ENCODE results near the gene SETD5.

Gene SETD5, protein sequence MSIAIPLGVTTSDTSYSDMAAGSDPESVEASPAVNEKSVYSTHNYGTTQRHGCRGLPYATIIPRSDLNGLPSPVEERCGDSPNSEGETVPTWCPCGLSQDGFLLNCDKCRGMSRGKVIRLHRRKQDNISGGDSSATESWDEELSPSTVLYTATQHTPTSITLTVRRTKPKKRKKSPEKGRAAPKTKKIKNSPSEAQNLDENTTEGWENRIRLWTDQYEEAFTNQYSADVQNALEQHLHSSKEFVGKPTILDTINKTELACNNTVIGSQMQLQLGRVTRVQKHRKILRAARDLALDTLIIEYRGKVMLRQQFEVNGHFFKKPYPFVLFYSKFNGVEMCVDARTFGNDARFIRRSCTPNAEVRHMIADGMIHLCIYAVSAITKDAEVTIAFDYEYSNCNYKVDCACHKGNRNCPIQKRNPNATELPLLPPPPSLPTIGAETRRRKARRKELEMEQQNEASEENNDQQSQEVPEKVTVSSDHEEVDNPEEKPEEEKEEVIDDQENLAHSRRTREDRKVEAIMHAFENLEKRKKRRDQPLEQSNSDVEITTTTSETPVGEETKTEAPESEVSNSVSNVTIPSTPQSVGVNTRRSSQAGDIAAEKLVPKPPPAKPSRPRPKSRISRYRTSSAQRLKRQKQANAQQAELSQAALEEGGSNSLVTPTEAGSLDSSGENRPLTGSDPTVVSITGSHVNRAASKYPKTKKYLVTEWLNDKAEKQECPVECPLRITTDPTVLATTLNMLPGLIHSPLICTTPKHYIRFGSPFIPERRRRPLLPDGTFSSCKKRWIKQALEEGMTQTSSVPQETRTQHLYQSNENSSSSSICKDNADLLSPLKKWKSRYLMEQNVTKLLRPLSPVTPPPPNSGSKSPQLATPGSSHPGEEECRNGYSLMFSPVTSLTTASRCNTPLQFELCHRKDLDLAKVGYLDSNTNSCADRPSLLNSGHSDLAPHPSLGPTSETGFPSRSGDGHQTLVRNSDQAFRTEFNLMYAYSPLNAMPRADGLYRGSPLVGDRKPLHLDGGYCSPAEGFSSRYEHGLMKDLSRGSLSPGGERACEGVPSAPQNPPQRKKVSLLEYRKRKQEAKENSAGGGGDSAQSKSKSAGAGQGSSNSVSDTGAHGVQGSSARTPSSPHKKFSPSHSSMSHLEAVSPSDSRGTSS (N-terminal part only)

GRCh38 chr3:9397332-9397905, at the start of gene SETD5:
Gene SETD5, plus strand, starts transcription at chr3:9397615. Its CDS starts 31,324 bp downstream, at chr3:9428939.
- ATAC-seq (peak; percentile 61), DNase-seq (peak; percentile 100)
- peak within 1 kb of the TSS; percentile 98 for H3K27ac Mint-ChIP-seq
- peaks cover 53% of the 10 kb centered on the region for H3K36me3 Mint-ChIP-seq (ENCODE audit: low read depth)
- H3K9me3 Mint-ChIP-seq = no peaks in the 10 kb centered on the region
- H3K4me1 Mint-ChIP-seq = peaks cover 71% of the 10 kb centered on the region
- peak within 1 kb of the TSS; percentile 92 for H3K4me3 Mint-ChIP-seq
- peaks cover 2% of the 10 kb centered on the region for H3K27me3 Mint-ChIP-seq

DNA sequence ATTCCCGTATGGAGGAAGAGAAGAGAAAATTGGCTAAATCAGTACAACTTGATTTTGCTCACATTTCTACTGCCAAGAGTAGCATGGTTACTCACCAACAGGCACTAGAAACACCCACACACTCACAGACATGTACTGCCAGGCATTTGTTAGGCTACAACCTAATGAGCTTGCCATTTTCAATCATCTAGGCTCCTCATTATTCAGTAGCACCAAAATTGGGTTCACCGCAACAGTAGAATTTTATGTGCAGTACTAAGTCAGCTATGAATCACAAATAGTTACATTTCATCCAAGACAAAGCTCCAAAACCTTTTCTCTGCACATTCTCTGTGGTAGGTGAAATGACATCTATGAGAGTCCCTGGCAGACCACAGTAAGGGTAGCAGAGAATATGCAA, 49.5 kb upstream of the SETD5 start:
- Mint-ChIP-seq H3K36me3 (ENCODE audit: low read depth) (no peaks in the 10 kb centered on the region), H3K27me3 (no peaks in the 10 kb centered on the region), H3K4me3 (no peak overlapping the region), H3K9me3 (no peaks in the 10 kb centered on the region), H3K27ac (no peak overlapping the region), H3K4me1 (no peaks in the 10 kb centered on the region)
- peak; percentile 49 for ATAC-seq
- no peak for DNase-seq

DNA sequence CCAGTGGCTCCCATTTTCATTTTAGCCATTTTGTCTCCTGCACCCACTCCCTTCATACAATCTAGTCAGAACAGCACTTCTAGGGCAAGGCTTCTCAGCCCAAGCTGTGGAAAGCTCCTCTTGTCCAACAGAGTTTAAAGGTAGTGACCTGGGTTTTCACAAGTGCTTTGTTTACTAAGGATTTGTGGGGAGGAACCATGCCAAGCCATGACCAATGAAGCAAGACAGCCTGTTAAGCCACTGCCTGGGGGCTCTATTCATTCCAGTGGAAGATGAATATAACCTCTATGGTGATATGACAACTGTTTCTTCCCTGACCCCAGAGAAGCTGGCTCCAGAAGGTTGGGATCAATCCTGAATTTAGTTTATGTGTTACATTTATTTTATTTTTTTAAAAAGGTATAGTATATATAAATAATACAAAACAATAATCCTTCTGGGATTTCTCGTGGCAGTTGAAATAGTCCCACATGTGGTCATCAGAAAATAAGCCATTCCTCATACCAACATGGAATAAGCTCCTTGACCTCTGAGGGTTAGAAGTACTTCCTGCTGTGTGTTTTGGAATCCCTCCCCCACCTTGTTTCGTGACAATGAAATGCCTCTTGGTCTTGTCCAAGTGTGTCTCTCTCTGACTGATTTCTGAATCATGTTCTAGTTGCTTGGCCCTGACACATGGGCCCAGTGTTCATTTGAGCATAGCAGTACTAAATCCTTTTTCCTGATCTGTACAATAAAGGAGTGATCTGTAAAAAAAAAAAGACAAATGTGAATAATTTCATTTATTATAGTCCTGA, 47.9 kb upstream of the SETD5 start:
- DNase-seq = no peak
- peaks cover 7% of the 10 kb centered on the region for H3K4me1 Mint-ChIP-seq
- ATAC-seq = no peak
- H3K36me3 Mint-ChIP-seq (ENCODE audit: low read depth) = no peaks in the 10 kb centered on the region
- H3K9me3 Mint-ChIP-seq = no peaks in the 10 kb centered on the region
- no peaks in the 10 kb centered on the region for H3K27me3 Mint-ChIP-seq
- H3K27ac Mint-ChIP-seq = no peak overlapping the region
- no peak overlapping the region for H3K4me3 Mint-ChIP-seq

GRCh38 chr3:9351709-9352126, 45.7 kb upstream of the SETD5 start:
- H3K27me3 Mint-ChIP-seq = no peaks in the 10 kb centered on the region
- DNase-seq (no peak), ATAC-seq (no peak)
- H3K27ac Mint-ChIP-seq = no peak overlapping the region
- H3K9me3 Mint-ChIP-seq = no peaks in the 10 kb centered on the region
- H3K36me3 Mint-ChIP-seq (ENCODE audit: low read depth) = no peaks in the 10 kb centered on the region
- H3K4me3 Mint-ChIP-seq = no peak overlapping the region
- H3K4me1 Mint-ChIP-seq = peaks cover 16% of the 10 kb centered on the region

DNA sequence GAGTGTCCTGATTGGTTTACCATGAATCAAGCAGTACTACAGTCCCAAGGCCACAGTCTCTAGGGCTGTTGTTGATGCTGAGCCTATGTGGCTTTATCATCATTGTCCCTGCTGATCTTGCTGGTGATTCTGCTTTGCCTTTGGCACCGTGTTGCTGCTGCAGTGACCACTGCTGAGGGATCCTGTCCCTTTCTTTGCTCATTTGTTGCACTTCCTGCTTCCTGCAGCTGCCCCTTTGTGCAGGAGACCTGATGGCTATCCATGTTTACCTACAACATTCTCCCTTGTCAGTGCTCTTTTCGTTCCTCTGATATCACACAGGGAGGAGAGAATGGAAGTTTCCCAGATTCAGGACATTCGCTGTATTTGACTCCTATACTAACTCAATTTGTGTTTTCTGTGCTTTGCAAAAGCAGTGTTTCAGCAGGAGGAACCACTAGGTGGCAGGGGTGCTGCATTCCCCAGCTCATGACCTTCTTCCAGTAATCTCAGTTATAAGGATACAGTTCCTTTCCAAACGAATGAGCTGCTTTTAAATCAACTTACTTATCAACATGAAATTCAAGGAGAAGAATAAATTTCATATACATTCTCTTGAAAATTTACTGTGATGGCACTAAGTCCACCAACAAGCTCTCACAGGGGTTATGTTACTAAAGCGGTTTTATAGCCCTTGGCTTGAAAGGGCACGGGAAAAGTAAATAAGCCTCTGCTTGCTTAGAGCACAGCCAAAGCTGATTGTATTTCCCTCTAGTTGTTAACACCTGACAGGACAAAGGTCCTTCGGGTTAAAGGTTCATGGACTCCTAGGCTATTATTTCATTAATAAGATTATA, 44.3 kb upstream of the SETD5 start:
- H3K4me3 Mint-ChIP-seq = no peak overlapping the region
- H3K27ac Mint-ChIP-seq = no peak overlapping the region
- no peaks in the 10 kb centered on the region for H3K27me3 Mint-ChIP-seq
- H3K4me1 Mint-ChIP-seq = peaks cover 16% of the 10 kb centered on the region
- no peaks in the 10 kb centered on the region for H3K9me3 Mint-ChIP-seq
- H3K36me3 Mint-ChIP-seq (ENCODE audit: low read depth) = no peaks in the 10 kb centered on the region
- DNase-seq = peak; percentile 50
- peak; percentile 58 for ATAC-seq

GRCh38 chr3:9361691-9362388, 35.6 kb upstream of the SETD5 start:
- no peak for DNase-seq
- no peaks in the 10 kb centered on the region for H3K27me3 Mint-ChIP-seq

GRCh38 chr3:9362731-9363530, 34.5 kb upstream of the SETD5 start, which contains the start of gene THUMPD3:
Gene THUMPD3, plus strand, starts transcription at chr3:9363054. Its CDS starts 2,015 bp downstream, at chr3:9365069.
- H3K4me1 Mint-ChIP-seq = peaks cover 31% of the 10 kb centered on the region
- H3K9me3 Mint-ChIP-seq = no peaks in the 10 kb centered on the region
- no peaks in the 10 kb centered on the region for H3K27me3 Mint-ChIP-seq
- peak within 1 kb of the TSS; percentile 94 for H3K27ac Mint-ChIP-seq
- ATAC-seq (peak; percentile 94), DNase-seq (peak; percentile 96)
- peaks cover 30% of the 10 kb centered on the region for H3K36me3 Mint-ChIP-seq (ENCODE audit: low read depth)
- peak within 1 kb of the TSS; percentile 88 for H3K4me3 Mint-ChIP-seq

More at GRCh38 chr3:9361691-9362388, 35.6 kb upstream of the SETD5 start:
- Mint-ChIP-seq H3K4me3 (peak overlapping the region; percentile 88), H3K9me3 (no peaks in the 10 kb centered on the region), H3K4me1 (peaks cover 31% of the 10 kb centered on the region), H3K36me3 (ENCODE audit: low read depth) (peaks cover 23% of the 10 kb centered on the region), H3K27ac (peak overlapping the region; percentile 94)
- no peak for ATAC-seq

- H3K27ac Mint-ChIP-seq = no peak overlapping the region
- no peak overlapping the region for H3K4me3 Mint-ChIP-seq
These were observed 27.9 kb upstream of the SETD5 start for GRCh38 chr3:9369508-9369907.

DNA sequence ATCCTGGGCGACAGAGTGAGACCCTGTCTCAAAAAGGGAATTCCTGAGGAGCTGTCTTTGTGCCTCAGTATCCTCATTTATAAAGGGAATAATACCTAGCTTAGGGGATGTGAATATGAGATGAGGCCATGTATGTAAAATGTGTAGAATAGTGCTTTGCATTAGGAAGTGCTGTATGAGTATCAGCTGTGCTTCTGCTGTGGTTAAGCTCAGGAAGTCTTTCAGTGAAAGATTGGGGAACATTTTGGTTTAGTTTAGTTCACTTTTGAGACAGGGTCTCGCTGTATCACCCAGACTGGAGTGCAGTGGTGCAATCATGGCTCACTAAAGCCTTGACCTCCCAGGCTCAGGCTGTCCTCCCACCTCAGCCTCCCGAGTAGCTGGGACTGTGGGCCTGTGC, 23.9 kb upstream of the SETD5 start:
- H3K4me3 Mint-ChIP-seq = no peak overlapping the region

More at GRCh38 chr3:9369508-9369907, 27.9 kb upstream of the SETD5 start:
- no peak for ATAC-seq
- Mint-ChIP-seq H3K9me3 (no peaks in the 10 kb centered on the region), H3K27me3 (no peaks in the 10 kb centered on the region), H3K36me3 (ENCODE audit: low read depth) (peaks cover 63% of the 10 kb centered on the region), H3K4me1 (peaks cover 27% of the 10 kb centered on the region)
- no peak for DNase-seq

DNA sequence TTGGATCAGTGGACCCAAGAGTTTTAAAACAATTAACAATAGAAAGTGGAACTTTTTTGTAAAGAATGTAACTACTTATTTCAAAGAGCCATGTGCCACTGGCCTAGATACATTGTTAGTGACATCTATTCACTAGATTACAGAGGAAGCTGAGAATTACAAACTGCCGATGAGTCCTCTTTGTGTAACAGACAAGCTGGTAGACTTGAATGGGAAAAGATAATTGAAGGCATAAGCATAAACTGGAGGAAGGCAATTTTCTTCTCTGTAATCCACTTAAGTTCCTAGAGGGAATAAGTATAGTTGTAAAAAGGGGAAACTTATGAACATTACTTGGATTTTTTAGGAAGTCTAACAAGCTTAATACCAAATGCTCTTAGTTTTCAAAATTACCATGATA, 19.4 kb upstream of the SETD5 start:
- ATAC-seq (no peak), DNase-seq (no peak)
- H3K4me3 Mint-ChIP-seq = no peak overlapping the region
- H3K4me1 Mint-ChIP-seq = peaks cover 9% of the 10 kb centered on the region
- no peaks in the 10 kb centered on the region for H3K27me3 Mint-ChIP-seq
- H3K36me3 Mint-ChIP-seq (ENCODE audit: low read depth) = peaks cover 62% of the 10 kb centered on the region
- no peak overlapping the region for H3K27ac Mint-ChIP-seq
- no peaks in the 10 kb centered on the region for H3K9me3 Mint-ChIP-seq

More for the DNA sequence above, 23.9 kb upstream of the SETD5 start:
- Mint-ChIP-seq H3K27me3 (no peaks in the 10 kb centered on the region), H3K4me1 (peaks cover 19% of the 10 kb centered on the region), H3K27ac (peak overlapping the region; percentile 15), H3K36me3 (ENCODE audit: low read depth) (peaks cover 70% of the 10 kb centered on the region), H3K9me3 (no peaks in the 10 kb centered on the region)
- ATAC-seq = no peak
- no peak for DNase-seq

- H3K4me1 Mint-ChIP-seq = peaks cover 2% of the 10 kb centered on the region
- no peak overlapping the region for H3K4me3 Mint-ChIP-seq
- ATAC-seq (no peak), DNase-seq (no peak)
- H3K9me3 Mint-ChIP-seq = no peaks in the 10 kb centered on the region
- H3K27ac Mint-ChIP-seq = no peak overlapping the region
- H3K36me3 Mint-ChIP-seq (ENCODE audit: low read depth) = peaks cover 55% of the 10 kb centered on the region
- H3K27me3 Mint-ChIP-seq = no peaks in the 10 kb centered on the region
These were observed 18.1 kb upstream of the SETD5 start for GRCh38 chr3:9379327-9379726.

DNA sequence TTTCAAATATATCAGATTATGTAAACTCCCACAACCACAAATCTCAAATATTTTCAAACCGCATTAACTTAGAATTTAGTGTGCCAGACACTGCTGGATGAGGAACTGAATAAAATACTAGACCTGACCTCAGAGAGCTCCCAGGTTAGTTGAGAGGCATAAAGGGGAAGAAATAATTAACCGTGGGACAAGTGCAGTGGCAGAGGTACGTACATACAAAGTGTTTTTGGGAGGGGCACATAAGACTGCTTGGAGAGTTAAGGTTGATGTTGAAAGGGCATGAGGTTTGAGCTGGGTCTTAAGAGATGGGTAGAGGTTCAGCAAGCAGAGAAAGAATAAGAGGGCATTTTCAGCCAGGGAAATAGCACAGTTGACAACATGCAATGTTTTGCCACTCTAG, 17.4 kb upstream of the SETD5 start:
- DNase-seq (no peak), ATAC-seq (no peak)
- peaks cover 56% of the 10 kb centered on the region for H3K36me3 Mint-ChIP-seq (ENCODE audit: low read depth)
- H3K27ac Mint-ChIP-seq = no peak overlapping the region
- no peaks in the 10 kb centered on the region for H3K27me3 Mint-ChIP-seq
- no peak overlapping the region for H3K4me3 Mint-ChIP-seq
- H3K4me1 Mint-ChIP-seq = peaks cover 2% of the 10 kb centered on the region
- H3K9me3 Mint-ChIP-seq = no peaks in the 10 kb centered on the region

All from activated naive CD8-positive, alpha-beta T cell treated with anti-CD3 and anti-CD28 coated beads, Interleukin-2, amount 50 U/mL, for 24 hours (primary cell).